HG03175 (cell line): ENCODE measurements around the gene TMEM161A.
"Not testable (repeated sequence)": the region's sequence is repeated elsewhere in the genome, so short reads cannot be mapped to it uniquely, and the experiment has no call there.

Experiments
- ATAC-seq: cut with Tn5 transposase; IDR thresholded peaks from one replicate; pipeline ENCODE4 v1.9.1; 2021; ENCODE audit warnings: mild to moderate bottlenecking, moderate library complexity; ENCODE audit not compliant: unreplicated experiment

The TMEM161A gene

GRCh38 chr19:19138109-19138981 is at the start of gene TMEM161A:
Gene TMEM161A (minus strand): TSS chr19:19138478. CDS start chr19:19138428, 50 bp downstream.
- ATAC-seq, result peak; percentile 99

- ATAC-seq, result no peak
These were observed 48.5 kb upstream of the TMEM161A start for GRCh38 chr19:19186742-19187141.

GRCh38 chr19:19185853-19186740 is 47.8 kb upstream of the TMEM161A start:
- no peak for ATAC-seq

GRCh38 chr19:19181488-19181998 is 43.3 kb upstream of the TMEM161A start:
- ATAC-seq, result no peak

- ATAC-seq, result no peak
These were observed 41.5 kb upstream of the TMEM161A start for GRCh38 chr19:19179548-19180441.

GRCh38 chr19:19176950-19177349 is 38.7 kb upstream of the TMEM161A start:
- ATAC-seq, result no peak

- not testable (repeated sequence) for ATAC-seq
These were observed 35.0 kb upstream of the TMEM161A start for GRCh38 chr19:19173243-19173642.

- no peak for ATAC-seq
These were observed 33.7 kb upstream of the TMEM161A start for GRCh38 chr19:19171821-19172532.

GRCh38 chr19:19170873-19171672 is 32.8 kb upstream of the TMEM161A start:
- no peak for ATAC-seq

- peak; percentile 90 for ATAC-seq
These were observed 32.0 kb upstream of the TMEM161A start, which contains the start of gene MEF2B for GRCh38 chr19:19170053-19170872. Gene MEF2B (minus strand): TSS chr19:19170263. CDS start chr19:19150735, 19,528 bp downstream.

- peak; percentile 6 for ATAC-seq
These were observed 31.2 kb upstream of the TMEM161A start for GRCh38 chr19:19169236-19170052.

- ATAC-seq, result no peak
These were observed 29.3 kb upstream of the TMEM161A start for GRCh38 chr19:19167612-19168011.

- no peak for ATAC-seq
These were observed 27.1 kb upstream of the TMEM161A start for GRCh38 chr19:19165396-19165795.

GRCh38 chr19:19162495-19162894 is 24.2 kb upstream of the TMEM161A start:
- ATAC-seq, result no peak

- no peak for ATAC-seq
These were observed 22.3 kb upstream of the TMEM161A start for GRCh38 chr19:19160461-19161035.

GRCh38 chr19:19159534-19159933 is 21.3 kb upstream of the TMEM161A start:
- ATAC-seq, result no peak

GRCh38 chr19:19157808-19158207 is 19.5 kb upstream of the TMEM161A start:
- ATAC-seq, result no peak
